GM20000 (cell line): ENCODE results near the gene ZNF428.
A peak's percentile ranks its signal among the peaks of the same experiment; 100 is the strongest.

Source experiments
- DNase-seq: peaks from one replicate; pipeline ENCODE4 v3.0.0; 2012; ENCODE audit warnings: low spot score
- TF ChIP-seq, protein P1 (sequence below): IDR thresholded peaks from 2 replicates; pipeline ENCODE4 v1.5.1; 2012; ENCODE audit warnings: mild to moderate bottlenecking, control low read depth; ENCODE audit errors: extremely low read depth, missing control alignments

Gene ZNF428

DNA sequence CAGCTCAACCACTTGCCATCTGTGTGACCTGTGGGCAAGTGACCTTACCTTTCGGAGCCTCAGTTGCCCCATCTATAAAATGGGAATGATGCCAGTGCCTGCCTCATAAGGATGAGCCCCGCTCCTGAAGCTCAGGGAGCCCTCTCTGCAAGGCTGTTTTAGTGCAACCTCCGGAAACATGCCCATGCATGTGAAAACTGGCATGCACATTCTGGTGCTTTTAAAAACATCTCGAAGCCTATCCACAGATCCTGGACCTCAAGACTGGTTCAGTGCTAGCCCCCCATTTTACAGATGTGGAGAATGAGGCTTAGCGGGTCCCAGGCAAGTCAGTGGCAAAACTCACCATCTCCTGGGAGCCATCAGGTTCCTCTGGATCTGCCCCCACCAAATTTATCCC is 14.6 kb upstream of the ZNF428 start:
- TF ChIP-seq, protein P1, sequence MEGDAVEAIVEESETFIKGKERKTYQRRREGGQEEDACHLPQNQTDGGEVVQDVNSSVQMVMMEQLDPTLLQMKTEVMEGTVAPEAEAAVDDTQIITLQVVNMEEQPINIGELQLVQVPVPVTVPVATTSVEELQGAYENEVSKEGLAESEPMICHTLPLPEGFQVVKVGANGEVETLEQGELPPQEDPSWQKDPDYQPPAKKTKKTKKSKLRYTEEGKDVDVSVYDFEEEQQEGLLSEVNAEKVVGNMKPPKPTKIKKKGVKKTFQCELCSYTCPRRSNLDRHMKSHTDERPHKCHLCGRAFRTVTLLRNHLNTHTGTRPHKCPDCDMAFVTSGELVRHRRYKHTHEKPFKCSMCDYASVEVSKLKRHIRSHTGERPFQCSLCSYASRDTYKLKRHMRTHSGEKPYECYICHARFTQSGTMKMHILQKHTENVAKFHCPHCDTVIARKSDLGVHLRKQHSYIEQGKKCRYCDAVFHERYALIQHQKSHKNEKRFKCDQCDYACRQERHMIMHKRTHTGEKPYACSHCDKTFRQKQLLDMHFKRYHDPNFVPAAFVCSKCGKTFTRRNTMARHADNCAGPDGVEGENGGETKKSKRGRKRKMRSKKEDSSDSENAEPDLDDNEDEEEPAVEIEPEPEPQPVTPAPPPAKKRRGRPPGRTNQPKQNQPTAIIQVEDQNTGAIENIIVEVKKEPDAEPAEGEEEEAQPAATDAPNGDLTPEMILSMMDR, result no peak
- DNase-seq, result no peak

DNA sequence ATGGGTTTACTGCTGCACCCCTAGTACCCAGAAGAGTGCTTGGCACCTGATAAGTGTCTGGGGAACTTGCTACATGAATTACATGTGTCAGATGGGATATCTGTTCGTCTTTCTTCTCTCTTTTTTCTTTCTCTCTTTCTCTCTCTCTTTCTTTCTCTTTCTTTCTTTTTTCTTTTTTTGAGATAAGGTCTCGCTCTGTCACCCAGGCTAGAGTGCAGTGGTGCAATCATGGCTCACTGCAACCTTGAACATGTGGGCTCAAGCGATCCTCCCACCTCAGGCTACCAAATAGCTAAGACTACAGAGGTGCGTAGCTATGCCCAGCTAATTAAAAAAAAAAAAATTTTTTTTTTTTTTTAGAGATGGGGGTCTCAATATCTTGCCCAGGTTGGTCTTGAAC is 14.1 kb upstream of the ZNF428 start:
- TF ChIP-seq, protein P1, result no peak
- no peak for DNase-seq

DNA sequence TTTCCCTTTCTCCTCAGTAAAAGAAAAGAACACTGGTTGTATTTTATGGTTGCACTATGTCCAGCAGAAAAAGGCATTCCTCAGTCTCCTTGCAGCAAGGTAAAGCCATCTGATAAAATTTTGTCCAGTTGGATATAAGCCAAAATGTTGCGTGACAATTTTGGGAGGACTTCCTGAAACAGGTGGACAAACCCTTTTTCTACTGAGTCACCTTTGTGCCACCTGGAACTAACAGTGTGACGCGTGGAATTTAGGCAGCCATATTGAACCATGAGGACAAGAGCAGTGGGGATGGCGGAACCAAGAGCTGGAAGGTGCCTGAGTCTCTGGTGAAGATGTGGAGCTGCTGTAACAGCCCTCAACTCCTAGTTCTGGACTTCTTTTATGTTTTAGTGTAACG is 12.1 kb upstream of the ZNF428 start:
- TF ChIP-seq, protein P1, result no peak
- DNase-seq, result no peak

DNA sequence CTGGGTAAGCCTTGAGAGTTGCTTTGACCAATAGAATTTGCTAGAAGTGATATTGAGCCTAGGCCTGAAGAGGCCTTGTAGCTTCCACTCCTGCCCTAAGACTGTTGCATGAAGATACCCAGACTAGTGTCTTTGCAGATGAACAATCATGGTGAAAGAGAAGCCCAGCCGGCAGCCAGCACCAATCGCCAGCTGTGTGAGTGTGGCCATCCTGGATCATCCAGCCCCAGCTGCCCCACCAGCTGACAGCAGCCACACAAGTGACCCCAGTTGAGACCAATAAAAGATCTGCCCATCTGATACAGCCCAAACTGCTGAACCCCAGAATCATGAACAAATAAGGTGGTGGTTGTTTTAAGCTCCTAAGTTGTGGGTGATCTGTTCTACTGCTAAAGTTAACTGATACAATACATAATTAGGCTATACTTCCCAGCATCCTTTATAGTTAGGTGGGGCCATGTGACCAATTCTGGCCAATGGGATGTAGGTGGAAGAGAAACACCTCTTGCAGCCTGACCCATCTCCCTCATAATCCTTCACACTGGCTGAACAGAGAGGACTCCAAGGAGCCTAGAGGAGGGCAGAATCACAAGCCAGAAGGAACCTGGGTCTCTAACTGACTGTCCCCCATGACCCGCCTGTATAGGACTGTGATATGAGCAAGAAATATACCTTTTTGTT is 9.4 kb upstream of the ZNF428 start:
- DNase-seq, result no peak
- TF ChIP-seq, protein P1, result no peak

DNA sequence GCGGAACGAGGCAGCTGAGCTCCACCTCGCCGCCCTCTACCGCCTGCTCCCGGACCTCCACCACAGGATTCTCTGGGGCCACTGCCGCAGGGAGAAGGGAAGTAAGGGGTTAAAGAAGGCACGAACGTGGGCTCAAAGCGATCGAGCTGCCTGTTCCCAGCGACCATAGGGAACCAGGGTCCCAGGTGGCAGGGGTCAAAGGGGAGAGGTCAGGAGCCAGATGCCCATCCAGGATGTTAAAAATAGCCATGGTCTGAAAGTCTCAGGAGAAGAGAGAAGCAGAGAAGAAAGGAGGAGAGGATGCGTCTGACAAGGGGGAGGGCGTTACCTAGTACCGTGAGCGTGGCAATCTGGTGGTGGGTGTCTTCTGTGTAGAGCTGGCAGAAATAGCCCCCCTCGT is 7.4 kb upstream of the ZNF428 start:
- TF ChIP-seq, protein P1, result no peak
- no peak for DNase-seq

DNA sequence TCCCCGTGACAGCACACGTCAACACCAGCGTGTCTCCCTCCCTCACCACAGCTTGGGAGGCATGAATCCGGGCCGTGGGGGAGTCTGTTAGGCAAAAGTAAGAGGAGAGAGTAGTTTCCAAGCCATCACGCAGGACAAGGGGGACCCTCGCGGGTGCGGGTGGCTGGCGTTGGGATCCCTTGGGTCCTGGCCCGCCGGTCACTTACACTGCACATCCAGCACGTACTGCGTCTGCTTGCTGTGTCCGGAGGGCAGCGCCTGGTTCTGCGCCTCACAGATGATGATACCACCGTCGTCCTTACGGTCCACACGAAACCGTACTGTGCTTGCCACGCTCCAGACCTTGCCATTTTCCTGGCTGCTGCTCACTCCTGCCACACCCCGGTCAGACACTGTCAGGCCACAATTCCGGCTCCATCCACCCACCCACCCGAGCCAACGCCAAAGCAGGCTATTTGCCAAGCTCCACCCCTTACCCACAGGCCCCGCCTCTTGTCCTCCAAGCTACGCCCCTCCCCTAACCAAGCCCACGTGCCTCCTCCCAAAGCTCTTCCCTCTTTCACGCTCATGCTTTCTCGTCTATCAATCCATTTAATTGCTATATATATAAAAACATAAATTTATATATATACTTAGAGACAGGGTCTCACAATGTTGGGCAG is 6.6 kb upstream of the ZNF428 start:
- TF ChIP-seq, protein P1, result no peak
- peak; percentile 58 for DNase-seq

DNA sequence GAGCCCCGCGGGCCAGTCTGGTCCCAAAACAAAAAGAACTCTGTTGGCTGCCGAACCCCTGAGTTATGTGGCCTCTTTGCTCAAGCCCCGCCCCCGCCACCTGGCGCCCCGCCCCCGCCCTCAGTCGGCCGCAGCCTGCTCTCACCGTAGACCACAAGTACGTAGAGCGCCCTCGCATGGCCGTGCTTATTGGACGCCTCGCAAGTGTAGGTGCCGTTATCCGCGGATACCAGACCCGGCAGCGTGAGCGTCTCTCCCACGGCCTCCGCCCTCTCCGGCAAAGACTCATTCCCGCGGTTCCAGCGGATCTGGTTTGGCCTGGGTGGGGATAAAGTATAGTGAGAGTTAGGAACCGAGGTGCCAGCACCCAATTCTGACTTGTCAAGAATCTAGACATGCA is 5.5 kb upstream of the ZNF428 start:
- DNase-seq, result peak; percentile 88
- TF ChIP-seq, protein P1, result peak; percentile 60
